NB4 (cell line): ENCODE results near the gene HHIPL1.

Experiments used
- DNase-seq: peaks from one replicate; pipeline ENCODE4 v3.0.0; 2010; ENCODE audit warnings: low read depth
- H3K4me3 ChIP-seq: one replicate; pipeline ENCODE4 v1.5.1; 2011; ENCODE audit warnings: mild to moderate bottlenecking, low read depth, low read length, moderate library complexity
- CTCF ChIP-seq: IDR thresholded peaks from one replicate; pipeline ENCODE4 v1.5.1; 2012; ENCODE audit warnings: low read depth, low read length
- MAX ChIP-seq: IDR thresholded peaks from 2 replicates; pipeline ENCODE4 v1.6.1; 2011; ENCODE audit warnings: low read depth, low read length
- MYC ChIP-seq: IDR thresholded peaks from 2 replicates; pipeline ENCODE4 v1.6.1; 2011; ENCODE audit warnings: low read depth, low read length
- POLR2A ChIP-seq: IDR thresholded peaks from 2 replicates; pipeline ENCODE4 v1.6.1; 2011; ENCODE audit warnings: mild to moderate bottlenecking; ENCODE audit not compliant: insufficient read length; ENCODE audit errors: extremely low read depth

The HHIPL1 gene

GRCh38 chr14:99654235-99654985 lies 9.5 kb downstream of the HHIPL1 start:
- TF ChIP-seq MAX, result no peak
- TF ChIP-seq POLR2A, result no peak
- TF ChIP-seq CTCF, result no peak
- TF ChIP-seq MYC, result no peak
- no peak for DNase-seq
- H3K4me3 ChIP-seq, result no peak overlapping the region

- no peak for DNase-seq
- TF ChIP-seq MAX (no peak), MYC (no peak), POLR2A (no peak), CTCF (no peak)
- no peak overlapping the region for H3K4me3 ChIP-seq
These were observed 10.6 kb downstream of the HHIPL1 start for GRCh38 chr14:99655521-99655920.

GRCh38 chr14:99656171-99656570 lies 11.2 kb downstream of the HHIPL1 start:
- no peak overlapping the region for H3K4me3 ChIP-seq
- TF ChIP-seq MYC, result no peak
- TF ChIP-seq CTCF, result no peak
- no peak for TF ChIP-seq MAX
- no peak for TF ChIP-seq POLR2A
- no peak for DNase-seq

GRCh38 chr14:99657645-99658155 lies 12.8 kb downstream of the HHIPL1 start:
- no peak for TF ChIP-seq CTCF
- TF ChIP-seq MAX, result no peak
- no peak for TF ChIP-seq POLR2A
- TF ChIP-seq MYC, result no peak
- no peak overlapping the region for H3K4me3 ChIP-seq
- DNase-seq, result no peak

GRCh38 chr14:99658218-99658845 lies 13.4 kb downstream of the HHIPL1 start:
- DNase-seq, result no peak
- TF ChIP-seq MYC, result no peak
- TF ChIP-seq POLR2A, result no peak
- TF ChIP-seq MAX, result no peak
- H3K4me3 ChIP-seq, result no peak overlapping the region

GRCh38 chr14:99659333-99659741 lies 14.4 kb downstream of the HHIPL1 start:
- H3K4me3 ChIP-seq, result no peak overlapping the region
- no peak for DNase-seq
- TF ChIP-seq MYC, result no peak
- no peak for TF ChIP-seq CTCF
- no peak for TF ChIP-seq MAX
- no peak for TF ChIP-seq POLR2A
